HG03139 (cell line): ENCODE results near the gene RELT.

Experiments
- ATAC-seq: cut with Tn5 transposase; IDR thresholded peaks from one replicate; pipeline ENCODE4 v1.9.1; 2021; ENCODE audit not compliant: unreplicated experiment

Gene RELT, protein sequence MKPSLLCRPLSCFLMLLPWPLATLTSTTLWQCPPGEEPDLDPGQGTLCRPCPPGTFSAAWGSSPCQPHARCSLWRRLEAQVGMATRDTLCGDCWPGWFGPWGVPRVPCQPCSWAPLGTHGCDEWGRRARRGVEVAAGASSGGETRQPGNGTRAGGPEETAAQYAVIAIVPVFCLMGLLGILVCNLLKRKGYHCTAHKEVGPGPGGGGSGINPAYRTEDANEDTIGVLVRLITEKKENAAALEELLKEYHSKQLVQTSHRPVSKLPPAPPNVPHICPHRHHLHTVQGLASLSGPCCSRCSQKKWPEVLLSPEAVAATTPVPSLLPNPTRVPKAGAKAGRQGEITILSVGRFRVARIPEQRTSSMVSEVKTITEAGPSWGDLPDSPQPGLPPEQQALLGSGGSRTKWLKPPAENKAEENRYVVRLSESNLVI

DNA sequence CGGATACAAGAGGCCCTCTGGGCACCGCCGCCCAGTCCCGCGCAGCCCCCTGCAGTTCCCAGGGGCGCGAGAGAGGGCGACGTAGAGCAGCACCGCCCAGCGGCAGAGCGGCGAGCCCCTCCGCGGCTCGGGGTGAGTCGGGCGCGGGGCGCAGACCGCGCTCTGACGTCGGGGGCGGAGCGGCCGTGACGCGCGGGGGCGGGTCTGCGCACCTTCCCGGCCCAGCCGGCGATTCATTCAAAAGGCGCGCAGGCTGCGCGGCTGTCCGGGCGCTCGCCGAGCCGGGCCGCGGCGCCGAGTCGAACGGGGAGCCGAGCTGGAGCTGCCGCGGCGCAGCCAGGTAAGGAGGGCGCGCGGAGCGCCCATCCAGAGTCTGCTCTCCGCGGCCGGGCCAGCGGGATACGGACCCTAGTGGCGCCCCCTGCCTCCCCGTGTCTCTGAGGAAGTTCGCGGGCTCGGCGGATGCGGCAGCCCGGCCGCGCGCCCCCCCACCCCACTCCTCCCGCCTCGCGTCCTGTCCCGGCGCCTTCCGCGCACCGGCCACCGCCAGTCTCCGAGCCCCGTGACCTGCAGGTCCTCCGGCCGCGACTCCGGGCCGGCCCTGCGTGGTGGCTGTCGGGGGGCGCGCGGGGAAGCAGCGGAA, at the start of gene RELT:
Gene RELT, plus strand, starts transcription at position 240 of the 643 bp plus-strand sequence. CDS start 12,738 bp downstream, outside the sequence.
- peak; percentile 78 for ATAC-seq

DNA sequence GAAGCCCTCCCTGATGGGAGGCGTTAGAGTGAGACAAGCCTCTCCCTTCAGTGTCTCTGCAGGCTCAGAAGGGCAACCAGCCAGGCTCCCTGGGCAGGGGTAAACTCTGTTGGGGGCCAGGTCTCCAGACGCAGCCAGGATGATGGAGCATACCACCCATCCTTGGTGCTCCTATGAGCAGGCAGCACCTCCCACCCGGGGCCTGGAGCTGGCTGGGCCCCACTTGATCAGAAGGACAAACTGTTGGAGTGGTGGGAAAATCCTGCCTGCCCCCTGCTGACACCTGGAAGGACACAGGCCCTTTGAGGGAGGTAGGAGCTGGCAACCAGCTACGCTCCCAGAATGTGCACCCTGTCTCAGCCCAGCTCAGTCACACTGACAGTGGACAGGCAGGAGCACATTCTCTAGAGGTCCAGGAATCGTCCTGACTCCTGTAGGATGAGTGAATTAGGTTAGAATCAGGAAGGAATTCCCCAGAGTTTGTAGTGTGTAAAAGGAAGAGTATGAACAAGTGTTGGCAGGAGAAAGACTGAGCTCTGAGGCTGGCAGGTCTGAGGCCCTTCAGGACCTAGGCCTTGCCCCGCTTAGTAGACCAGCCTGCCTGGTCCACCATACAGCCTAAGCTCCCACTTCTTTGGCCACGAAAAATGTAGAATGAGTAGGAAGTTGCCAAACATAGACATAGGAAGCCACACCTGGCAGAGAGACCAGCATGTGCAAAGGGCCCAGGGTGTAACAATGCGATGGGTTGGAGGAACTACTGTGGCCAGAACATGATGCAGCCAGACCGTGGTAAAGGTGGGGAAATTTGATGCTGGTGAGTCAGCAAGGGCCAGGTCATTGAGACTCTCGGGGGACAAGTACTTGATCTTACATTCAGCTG, 49.0 kb upstream of the RELT start:
- ATAC-seq = no peak

DNA sequence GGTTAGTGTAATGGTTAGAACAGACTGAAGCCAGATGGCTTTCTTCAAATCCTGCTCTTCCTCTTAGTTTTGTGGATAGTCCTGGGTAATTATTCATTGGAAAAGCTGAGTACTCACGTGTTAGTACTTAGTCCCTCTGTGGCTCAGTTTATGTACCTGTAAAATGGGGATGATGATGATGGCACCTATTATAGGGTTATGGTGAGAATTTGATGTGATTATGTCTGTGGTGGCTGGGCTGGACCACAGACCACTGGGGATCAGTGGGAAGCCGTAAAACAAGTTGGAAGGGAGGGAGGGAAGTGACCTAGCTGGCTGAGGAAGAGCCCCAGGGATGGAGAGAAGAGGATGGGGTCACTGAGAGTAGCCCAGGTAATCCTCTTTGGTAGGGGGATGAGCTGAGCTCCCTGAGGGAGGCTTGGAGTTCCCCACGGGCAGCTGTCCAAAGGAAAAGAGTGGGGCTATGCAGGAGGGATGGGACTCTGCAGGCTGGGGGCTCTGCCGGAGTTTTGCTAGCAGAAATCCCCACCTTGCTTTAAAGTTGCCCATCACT, 48.3 kb upstream of the RELT start:
- no peak for ATAC-seq

DNA sequence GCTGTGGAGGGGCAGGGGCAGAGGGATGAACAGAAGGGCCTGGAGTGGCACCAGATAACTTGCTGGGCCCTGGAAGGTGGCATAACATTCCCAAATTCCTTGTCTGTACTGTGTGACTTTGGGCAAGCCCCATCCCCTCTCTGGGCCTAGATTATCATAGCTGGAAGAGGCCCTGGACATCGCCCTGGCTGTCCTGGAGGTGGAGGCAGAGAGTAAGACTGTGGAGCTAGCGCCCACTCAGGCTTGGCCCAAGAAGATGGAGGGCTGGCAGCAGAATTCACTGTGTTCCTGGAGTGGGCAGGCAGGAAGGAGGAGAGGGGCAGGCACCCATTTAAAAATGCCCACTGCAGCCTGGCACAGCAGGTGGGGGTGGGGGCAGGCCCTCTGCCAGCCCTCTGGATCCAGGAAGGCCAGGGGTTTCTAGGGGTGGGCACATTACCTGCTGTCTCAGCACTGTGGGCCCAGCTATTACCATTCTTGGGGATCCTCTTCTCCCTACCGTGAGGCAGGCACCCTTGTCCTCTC, 45.6 kb upstream of the RELT start:
- ATAC-seq = no peak

DNA sequence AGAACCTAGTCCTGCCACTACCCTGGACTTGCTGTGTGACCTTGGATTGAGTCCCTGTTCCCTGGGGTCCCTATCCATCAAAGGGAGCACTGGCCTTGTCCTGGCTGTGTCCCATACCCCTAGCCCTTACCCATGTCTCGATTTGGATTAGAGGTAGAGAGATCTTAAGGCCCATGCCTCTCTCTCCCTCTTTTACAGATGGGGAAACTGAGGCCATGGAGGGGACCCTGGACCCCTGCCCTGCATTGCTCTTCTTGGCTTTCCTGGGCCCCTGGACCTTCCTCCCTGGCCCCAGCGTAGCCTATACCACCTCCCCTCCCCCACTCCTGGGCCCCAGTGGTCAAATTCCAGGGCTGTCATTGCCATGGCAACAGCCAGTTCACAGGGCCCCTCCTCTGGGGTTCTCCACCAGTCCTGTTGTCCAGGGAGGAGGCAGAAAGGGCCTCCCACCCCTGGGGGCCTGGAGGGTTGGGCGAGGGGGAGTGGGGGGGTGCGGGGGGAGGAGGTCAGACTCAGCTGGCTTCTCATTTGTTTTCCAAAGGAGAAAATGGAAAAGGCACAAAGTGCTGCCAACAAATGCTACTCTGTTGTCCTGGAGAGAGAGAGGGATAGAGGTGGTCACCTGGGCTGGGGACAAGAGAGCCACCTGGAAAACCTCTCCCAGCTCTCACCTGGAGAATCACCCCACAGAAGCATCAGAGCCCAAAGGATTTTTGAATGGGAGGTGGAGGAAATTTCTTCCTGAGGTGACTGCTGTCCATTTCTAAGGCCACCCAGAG, 44.9 kb upstream of the RELT start:
- no peak for ATAC-seq

DNA sequence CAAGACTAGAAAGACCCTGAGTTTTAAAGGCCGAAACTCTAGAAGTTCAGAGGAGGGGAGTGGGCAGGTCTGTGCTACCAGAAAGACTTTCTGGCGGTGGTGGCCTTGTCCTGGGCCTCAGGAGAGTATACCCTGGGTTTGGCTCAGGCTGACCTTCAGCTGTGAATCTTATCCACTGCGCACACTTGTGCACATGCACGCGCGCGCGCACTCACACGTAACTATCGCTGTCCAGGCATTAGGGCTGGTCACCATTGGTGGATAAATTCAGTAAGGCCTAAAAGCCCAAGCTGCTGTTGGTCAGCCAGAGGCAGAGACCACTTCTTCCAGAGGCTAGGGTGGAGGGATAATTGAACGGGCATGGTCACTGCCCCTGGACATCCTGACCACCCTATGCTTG, 43.0 kb upstream of the RELT start:
- no peak for ATAC-seq

DNA sequence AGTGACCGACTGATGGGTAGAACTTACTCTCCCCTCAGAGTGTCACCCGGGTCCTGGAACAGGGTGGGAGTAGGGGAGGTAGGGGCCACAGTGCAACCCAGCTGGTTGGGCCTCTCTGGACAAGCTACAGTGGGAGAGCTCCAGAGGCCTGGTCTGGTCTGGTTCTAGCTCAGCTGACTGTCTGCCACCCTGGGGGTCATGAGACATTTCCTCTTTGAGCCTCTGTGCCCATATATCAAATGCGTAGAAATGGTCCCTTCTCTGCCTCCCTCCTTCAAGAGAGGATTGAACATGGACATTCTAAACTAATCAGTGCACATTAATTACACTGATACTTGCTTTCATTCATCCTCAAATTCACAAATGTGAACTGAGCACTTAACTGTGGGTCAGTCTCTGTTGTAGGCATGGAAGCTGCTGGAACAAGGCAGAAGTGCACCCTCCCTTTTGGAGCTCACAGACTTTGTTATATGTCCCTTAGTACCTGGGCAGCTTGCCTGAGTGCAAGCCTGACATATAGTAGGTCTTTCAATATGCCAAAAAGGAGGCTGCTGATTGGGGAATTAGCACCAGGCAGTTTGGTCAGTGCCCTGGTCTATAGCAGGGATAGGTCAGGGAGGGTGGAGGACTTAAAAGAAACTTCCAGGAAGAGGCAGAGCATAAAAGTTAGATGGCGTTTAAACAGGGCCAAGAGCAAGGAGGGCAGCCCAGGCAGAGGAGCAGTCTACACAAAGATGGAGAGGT, 42.4 kb upstream of the RELT start:
- no peak for ATAC-seq

DNA sequence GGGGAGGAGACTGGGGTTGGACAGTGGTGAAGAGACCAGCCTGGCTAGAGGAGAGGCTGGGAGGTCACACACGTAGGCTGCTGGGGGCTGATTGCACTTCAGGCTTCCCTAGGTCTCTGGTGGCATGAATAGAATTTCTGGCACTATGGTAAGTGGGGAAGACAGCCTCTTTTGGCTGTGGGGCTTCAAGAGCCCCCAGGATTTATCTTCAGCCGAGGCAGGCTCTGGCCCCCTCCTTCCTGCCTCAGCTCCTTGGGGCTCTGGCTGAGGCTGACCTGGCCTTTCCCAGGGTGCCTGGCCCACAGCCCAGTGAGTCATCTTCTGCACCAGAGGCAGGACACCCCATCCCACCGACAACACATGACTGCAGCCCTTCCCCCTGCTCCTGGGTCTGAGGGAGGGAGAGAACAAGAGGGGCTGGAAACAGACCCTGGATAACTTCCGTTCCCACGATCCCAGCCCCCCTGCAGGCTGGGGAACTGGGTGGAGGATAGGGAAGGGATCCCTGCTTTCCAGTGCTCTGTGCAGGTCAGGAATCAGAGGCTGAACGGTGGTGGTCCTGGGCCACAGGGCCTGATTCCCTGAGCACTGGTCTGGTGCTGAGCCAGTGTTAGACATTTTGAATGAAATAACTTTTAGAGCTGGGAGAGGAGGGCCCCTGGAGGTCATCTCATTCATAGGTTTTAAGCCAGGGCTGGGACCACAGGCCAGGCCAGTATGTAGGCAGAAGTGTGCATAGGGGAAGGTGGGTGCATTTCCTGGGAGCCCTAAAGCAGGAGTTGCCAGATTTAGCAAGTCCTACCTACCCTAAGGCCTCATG, 41.6 kb upstream of the RELT start:
- no peak for ATAC-seq

DNA sequence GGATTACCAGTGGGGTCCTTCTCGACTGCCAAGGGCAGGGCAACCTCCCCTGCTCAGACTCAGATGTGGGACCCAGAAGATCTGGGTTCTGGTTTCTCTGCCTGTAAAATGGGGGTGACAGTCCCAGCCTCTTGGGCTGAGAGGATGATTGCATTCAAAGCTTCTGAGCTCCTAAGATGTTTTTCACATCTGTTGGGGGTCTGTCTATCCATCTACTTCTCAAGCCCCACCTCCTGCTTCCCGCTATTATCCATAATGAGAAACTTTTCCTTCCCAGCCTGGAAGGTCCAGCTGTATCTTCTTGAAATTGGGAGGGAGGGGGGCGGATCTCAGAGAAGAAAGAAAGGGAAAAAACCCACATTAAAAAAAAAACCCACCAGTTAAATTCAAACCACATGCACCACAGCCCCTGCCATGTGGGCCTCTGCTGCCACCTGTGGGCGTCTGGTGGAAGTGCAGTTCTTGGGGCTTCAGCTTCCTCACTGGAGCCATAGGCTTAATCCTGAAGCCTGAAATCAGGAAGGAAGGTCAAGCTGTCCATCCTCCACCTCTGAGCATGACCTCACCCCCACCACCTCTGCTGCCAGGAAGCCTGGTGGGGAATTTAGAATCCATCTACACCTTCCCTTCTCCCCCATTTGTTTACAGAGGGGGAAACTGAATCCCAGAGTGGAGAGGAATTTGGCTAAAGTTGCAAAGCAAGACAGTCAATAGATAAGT, 40.8 kb upstream of the RELT start:
- no peak for ATAC-seq

DNA sequence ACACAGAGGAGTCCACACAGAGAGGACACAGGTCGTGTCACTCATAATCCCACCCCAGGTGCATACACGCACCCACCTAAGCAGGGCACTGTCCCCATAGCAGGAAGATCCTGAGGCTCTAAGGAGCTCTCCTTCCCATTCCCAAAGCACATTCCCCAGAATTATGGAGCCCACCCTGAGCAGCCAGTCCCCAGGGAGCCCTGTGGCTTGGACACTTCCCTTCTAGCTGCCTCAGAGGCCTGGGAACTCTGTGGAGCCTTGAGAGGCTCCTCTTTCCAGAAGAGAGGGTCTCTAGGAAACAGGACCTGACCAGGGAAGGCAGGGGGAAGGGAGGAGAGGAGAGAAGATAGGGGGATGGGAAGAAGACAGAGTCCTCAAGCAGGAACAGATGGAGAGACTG, 38.4 kb upstream of the RELT start:
- no peak for ATAC-seq

DNA sequence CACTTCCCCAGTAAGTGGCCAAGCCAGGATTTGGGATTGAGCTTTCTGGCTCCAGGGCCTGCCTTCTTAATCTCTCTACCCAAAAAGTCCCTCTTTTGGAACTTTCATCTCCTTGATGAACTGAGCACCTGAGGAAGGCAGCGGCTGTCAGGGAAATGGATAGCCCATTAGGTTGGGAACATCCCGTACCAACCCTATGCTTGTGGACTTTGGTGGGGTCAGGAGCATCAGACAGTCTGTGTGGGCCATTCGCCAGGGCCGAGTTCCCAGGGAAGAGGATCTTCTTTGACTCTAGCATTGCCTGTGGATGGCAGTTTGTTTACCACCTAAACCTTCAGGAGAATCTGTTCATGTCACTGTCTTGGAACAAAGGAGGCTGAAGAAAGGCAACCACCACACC, 37.9 kb upstream of the RELT start:
- no peak for ATAC-seq

DNA sequence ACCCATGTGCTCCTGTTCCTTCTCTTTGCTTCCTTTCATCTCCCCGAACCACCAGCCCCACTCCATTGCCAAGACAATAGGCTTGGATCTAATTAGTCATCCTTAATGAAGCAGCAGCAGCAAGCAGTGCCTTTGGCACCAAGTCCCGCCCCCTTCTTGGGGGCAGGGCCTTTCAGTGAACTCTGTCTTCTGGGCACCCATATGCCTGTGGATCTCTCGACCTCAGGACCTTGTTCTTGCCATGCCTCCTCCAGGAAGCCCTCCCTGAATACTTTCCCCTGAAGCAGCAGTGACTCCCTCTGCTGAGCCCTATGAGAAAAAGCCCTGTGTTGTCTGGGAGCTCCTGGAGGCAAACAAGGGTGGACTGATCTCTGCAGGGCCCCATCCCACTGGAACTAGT, 36.0 kb upstream of the RELT start:
- ATAC-seq = no peak

DNA sequence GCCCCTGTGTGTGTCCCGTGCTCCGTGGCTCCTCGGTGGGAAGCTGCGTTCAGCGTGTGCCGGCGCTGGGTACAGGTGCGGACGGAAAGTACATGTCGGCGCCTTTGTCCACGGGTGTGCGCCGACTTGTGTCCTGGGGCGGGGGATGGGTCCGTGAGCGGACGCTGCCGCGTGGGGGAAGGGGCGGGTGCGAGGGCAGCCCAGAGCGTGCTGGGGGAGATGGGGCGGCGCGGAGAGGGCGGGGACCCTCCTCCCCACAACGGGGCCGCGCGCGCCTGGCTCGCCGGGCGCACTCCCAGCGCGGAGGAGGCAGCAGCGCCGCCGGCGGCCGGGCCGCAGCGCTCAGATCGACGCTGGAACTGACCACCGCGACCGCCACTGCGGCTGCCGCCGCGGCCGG, 33.6 kb upstream of the RELT start:
- no peak for ATAC-seq

DNA sequence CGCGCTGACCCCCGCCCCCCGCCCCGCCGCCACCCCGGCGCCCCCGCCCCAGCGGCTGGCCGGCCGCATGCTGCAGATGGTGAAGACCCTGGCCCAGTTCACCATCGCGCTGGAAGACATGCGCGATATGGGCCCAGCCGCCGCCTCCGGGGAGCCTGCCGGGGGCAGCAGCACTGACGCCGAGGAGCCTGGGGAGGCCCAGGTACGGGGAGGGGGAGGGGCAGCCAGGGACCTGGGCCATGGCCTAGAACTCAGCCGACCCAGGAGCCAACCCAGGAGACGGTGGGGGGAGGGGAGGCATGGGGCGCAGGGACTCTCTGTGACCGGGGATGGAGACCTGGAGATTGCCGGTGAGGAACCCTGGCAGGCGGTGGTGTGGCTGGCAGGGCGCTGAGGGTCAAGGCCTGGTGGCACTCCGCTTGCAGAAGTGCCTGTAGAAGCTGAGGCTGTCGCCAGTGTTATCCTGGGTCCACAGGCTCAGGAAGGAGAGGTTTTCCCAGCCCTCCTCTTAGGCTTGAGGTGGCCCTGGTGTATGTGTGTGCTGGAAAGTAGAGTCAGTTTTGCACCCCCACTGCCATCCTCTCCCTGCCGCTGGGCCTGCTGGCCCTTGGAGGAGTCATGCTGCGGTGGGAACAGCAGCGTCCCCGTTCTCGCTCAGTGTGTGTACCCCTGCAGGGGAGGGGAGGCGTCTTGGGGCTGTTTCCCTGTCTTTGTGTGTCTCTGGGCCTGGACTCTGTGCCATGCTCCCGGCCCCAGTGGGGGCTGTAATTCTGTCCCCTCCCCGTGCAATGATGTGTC, 32.9 kb upstream of the RELT start:
- no peak for ATAC-seq

DNA sequence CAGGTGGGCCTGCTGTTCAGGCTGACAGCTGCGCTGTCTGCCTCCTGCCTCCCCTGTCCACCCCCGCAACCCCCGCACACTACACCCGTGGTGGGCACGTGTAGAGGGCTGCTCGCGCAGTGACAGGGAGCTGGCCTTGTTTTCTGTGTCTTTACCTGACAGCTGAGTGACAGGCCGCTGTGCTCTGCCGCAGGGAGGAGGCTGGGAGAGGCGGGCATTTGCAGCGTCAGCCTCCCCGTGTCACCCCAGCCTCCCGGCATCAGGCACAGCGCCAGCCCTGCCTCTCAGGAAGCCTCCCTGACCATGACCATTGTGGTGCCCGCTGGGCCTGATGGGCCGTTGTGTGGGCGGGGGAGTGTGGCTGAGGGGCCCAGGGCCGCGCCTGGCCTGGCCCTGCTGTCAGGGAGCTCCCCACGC, 32.0 kb upstream of the RELT start:
- ATAC-seq = no peak

DNA sequence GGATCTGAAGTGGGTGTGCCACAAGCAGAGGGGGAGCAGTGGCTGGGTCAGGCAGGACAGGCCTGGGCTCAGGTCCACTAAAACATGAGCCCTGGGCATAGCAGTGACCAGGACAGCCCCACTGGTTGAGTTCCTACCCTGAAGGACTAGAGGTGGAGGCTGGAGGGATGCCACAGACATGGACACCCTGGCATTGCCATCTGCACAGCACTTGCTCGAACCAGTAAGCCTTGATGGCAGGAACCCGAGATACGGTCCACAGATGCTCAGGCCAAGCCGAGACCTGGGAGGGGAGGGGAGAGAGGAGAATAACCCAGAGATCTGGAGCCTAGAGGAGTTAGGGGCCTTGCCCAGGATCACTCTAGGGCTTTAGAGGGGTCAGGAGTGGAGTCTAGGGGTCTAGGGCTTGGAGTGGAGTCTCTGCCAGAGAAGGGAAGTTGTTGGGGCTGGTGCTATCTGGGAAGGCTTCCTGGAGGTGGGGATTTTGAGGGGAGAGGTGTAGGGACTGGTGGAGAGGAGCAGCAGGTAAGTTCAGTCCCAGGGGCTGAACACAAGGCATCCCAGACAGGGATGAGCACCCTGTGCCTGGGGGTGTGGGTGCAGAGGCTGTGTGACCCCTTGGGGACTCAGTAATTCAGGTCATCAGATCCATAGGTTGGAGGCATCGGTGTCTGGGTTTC, 30.6 kb upstream of the RELT start:
- ATAC-seq = no peak
